ACHN (cell line): ENCODE measurements around the gene PBRM1.

Source experiments
- DNase-seq: peaks from one replicate; pipeline ENCODE4 v3.0.0-alpha.2; 2015
- in situ Hi-C: cut with HindIII; loops from 2 replicates; pipeline ENCODE4 v1.10.0; 2017; ENCODE audit warnings: low sequenced_read_pairs, low pct_ligation_motif_present, low pct_unique_long_range_greater_than_20kb

PBRM1 gene

GRCh38 chr3:52521488-52521824 lies 164.3 kb downstream of the PBRM1 start:
- in situ Hi-C loops: no loop called here
- no peak for DNase-seq

GRCh38 chr3:52520716-52521487 lies 164.8 kb downstream of the PBRM1 start:
- no peak for DNase-seq
- in situ Hi-C loops: no loop called here

- DNase-seq: no peak
- in situ Hi-C loops: no loop called here
Measured at GRCh38 chr3:52520141-52520667, 165.5 kb downstream of the PBRM1 start.

GRCh38 chr3:52519445-52520140 lies 166.1 kb downstream of the PBRM1 start:
- DNase-seq: no peak
- in situ Hi-C loops: no loop called here

GRCh38 chr3:52518723-52519444 lies 166.8 kb downstream of the PBRM1 start:
- no peak for DNase-seq
- in situ Hi-C loops: no loop called here

GRCh38 chr3:52517796-52518722 lies 167.7 kb downstream of the PBRM1 start:
- in situ Hi-C loops: no loop called here
- DNase-seq: no peak

GRCh38 chr3:52516509-52517195 lies 169.1 kb downstream of the PBRM1 start:
- in situ Hi-C loops: no loop called here
- DNase-seq: no peak

- in situ Hi-C loops: no loop called here
- no peak for DNase-seq
Measured at GRCh38 chr3:52515192-52515591, 170.5 kb downstream of the PBRM1 start.

- in situ Hi-C loops: no loop called here
- no peak for DNase-seq
Measured at GRCh38 chr3:52514576-52514975, 171.1 kb downstream of the PBRM1 start.

- in situ Hi-C loops: no loop called here
Measured at GRCh38 chr3:52513281-52513680, 172.4 kb downstream of the PBRM1 start.

GRCh38 chr3:52512727-52513126 lies 173.0 kb downstream of the PBRM1 start:
- DNase-seq: no peak
- in situ Hi-C loops: no loop called here

More at GRCh38 chr3:52513281-52513680, 172.4 kb downstream of the PBRM1 start:
- no peak for DNase-seq

- DNase-seq: no peak
- in situ Hi-C loops: no loop called here
Measured at GRCh38 chr3:52512105-52512504, 173.6 kb downstream of the PBRM1 start.

- DNase-seq: no peak
- in situ Hi-C loops: no loop called here
Measured at GRCh38 chr3:52511509-52511908, 174.2 kb downstream of the PBRM1 start.

- in situ Hi-C loops: no loop called here
- DNase-seq: no peak
Measured at GRCh38 chr3:52509753-52510328, 175.9 kb downstream of the PBRM1 start.

GRCh38 chr3:52507359-52507758 lies 178.4 kb downstream of the PBRM1 start:
- in situ Hi-C loops: no loop called here
- peak; percentile 25 for DNase-seq

- in situ Hi-C loops: no loop called here
- no peak for DNase-seq
Measured at GRCh38 chr3:52506266-52506966, 179.3 kb downstream of the PBRM1 start.

- DNase-seq: no peak
- in situ Hi-C loops: no loop called here
Measured at GRCh38 chr3:52504977-52505376, 180.7 kb downstream of the PBRM1 start.
